ENCODE results near the gene OR2T35.
"Not testable (repeated sequence)": the region's sequence is repeated elsewhere in the genome, so short reads cannot be mapped to it uniquely, and the experiment has no call there.

GRCh38 chr1:248636612-248637011 lies 8.5 kb downstream of the OR2T35 start:
- TF ChIP-seq POLR2AphosphoS5, SPI1, POLR2A, TAF1 (IDR thresholded peaks at IDR 0.05; ENCODE audit: low read depth, low read length): not testable (repeated sequence)

All from GM12891 (cell line).